ENCODE results near the gene SAFB. TPM values are rescaled to one million over a fixed set of nuclear protein-coding genes. Genes with fewer than 3 reads are reported as not detected.
A peak's percentile ranks its signal among the peaks of the same experiment; 100 is the strongest.

Gene SAFB
- total RNA-seq, 4 donors from 2014 or later = 29.8 to 60.0 (median 56.1) TPM

DNA sequence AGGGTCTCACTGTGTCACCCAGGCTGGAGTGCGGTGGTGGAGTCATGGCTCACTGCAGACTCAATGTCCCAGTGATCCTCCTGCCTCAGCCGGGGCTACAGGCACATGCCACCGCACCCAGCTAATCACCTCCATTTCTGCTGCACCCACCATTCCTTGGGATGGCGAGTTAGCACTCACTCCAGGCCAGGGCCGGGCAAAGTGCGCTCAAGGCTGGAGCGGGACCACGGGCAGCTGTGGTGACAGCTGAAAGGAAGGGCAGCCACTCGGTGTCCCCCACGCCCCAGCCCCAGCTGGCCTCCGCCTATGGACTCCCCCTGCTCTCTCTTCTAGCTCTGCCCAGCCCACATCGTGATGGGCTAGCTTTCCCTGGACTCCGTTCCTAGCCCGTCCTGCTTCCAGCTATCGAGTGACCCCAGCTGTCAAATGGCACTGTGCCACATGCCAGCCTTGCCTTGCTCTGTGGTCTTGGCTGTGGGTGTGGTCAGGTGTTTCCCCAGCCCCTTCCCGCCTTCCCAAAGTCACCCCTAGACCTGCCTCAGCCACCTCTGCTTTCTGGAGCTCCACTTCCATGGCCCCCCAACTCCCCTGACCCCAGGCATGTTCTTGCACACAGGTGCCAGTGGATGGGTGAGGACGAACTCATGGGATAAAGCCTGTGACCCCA lies 53.4 kb downstream of the SAFB start:
- no peak for ATAC-seq
- no peaks in the 10 kb centered on the region for H3K9me3 ChIP-seq
- peak in 1 of 2 donors; percentile 56 for DNase-seq
- in situ Hi-C loops (cut with MboI; ENCODE audit: low sequenced_read_pairs in 4 of 4) (loop anchor here in 1 of 4 donors (10.0 kb wide), 1 partner anchor 51 kb away; the partner anchor contains the start of genes SAFB and SAFB2), intact Hi-C loops (cut with DNase I; ENCODE audit: low total_unique reads) (no loop called here)
- H3K36me3 ChIP-seq = peaks cover 0 to 9% of the 10 kb centered on the region in 2 donors
- TF ChIP-seq POLR2A (IDR thresholded peaks at IDR 0.05) = no peak
- TF ChIP-seq, protein P1, sequence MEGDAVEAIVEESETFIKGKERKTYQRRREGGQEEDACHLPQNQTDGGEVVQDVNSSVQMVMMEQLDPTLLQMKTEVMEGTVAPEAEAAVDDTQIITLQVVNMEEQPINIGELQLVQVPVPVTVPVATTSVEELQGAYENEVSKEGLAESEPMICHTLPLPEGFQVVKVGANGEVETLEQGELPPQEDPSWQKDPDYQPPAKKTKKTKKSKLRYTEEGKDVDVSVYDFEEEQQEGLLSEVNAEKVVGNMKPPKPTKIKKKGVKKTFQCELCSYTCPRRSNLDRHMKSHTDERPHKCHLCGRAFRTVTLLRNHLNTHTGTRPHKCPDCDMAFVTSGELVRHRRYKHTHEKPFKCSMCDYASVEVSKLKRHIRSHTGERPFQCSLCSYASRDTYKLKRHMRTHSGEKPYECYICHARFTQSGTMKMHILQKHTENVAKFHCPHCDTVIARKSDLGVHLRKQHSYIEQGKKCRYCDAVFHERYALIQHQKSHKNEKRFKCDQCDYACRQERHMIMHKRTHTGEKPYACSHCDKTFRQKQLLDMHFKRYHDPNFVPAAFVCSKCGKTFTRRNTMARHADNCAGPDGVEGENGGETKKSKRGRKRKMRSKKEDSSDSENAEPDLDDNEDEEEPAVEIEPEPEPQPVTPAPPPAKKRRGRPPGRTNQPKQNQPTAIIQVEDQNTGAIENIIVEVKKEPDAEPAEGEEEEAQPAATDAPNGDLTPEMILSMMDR (IDR thresholded peaks at IDR 0.05 in 4 of 5, conservative IDR thresholded peaks at IDR 0.05 in 1 of 5) = no peak
- peaks cover 15 to 19% of the 10 kb centered on the region in 2 donors for H3K4me1 ChIP-seq
- H3K4me3 ChIP-seq = no peak overlapping the region
- no peaks in the 10 kb centered on the region for H3K27me3 ChIP-seq
- H3K27ac ChIP-seq = peak overlapping the region in 1 of 4 donors; percentile 10

DNA sequence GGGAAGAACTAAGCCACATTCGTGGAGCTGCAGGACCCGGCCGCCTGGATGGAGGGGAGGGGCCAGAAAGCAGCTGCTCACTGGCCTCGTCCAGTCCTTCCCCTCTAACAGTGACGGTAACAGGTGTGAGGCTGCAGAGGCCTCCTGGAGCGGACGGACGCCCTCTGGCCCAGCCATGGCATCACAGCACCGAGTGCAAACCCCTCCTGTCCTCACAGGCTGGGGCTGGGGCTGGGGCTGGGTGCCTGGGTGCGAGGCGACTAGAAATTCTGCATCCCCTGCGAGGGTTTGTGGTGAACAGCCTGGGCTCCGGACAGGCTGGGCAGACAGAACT lies 53.9 kb downstream of the SAFB start:
- peaks cover 17 to 22% of the 10 kb centered on the region in 2 donors for H3K4me1 ChIP-seq
- ATAC-seq = no peak
- in situ Hi-C loops (cut with MboI; ENCODE audit: low sequenced_read_pairs in 4 of 4) (loop anchor here in 1 of 4 donors (10.0 kb wide), 1 partner anchor 52 kb away; the partner anchor contains the start of genes SAFB and SAFB2), intact Hi-C loops (cut with DNase I; ENCODE audit: low total_unique reads) (no loop called here)
- DNase-seq = peak in 1 of 2 donors; percentile 55
- H3K9me3 ChIP-seq = no peaks in the 10 kb centered on the region
- no peaks in the 10 kb centered on the region for H3K27me3 ChIP-seq
- no peak overlapping the region for H3K4me3 ChIP-seq
- TF ChIP-seq POLR2A (IDR thresholded peaks at IDR 0.05) = no peak
- TF ChIP-seq, protein P1 (IDR thresholded peaks at IDR 0.05 in 4 of 5, conservative IDR thresholded peaks at IDR 0.05 in 1 of 5) = no peak
- H3K27ac ChIP-seq = peak overlapping the region in 1 of 4 donors; percentile 10
- H3K36me3 ChIP-seq = peaks cover 0 to 9% of the 10 kb centered on the region in 2 donors

DNA sequence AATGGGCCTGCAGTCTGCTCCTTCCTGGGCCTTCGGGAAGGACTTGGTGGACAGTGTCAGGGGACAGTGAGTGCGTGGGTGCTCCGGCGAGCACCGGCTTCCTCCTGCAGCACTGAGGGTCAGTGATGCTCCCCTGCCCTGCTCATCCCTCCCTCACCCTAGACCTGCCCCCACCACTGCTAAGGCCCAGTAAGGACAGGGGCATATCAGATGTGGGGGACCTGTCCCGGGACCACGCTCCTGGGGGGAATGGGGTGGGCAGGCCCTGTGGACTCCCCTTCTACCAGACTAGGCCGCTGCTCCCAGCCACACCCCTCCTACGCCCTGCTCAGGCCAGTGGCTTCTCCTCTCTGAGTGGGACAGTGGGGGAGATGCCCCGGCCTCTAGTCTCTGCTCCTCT lies 54.3 kb downstream of the SAFB start:
- Histone ChIP-seq H3K4me1 (peaks cover 17 to 22% of the 10 kb centered on the region in 2 donors), H3K9me3 (no peaks in the 10 kb centered on the region), H3K27ac (peak overlapping the region in 1 of 4 donors; percentile 10), H3K36me3 (peaks cover 0 to 9% of the 10 kb centered on the region in 2 donors), H3K4me3 (no peak overlapping the region), H3K27me3 (no peaks in the 10 kb centered on the region)
- no peak for TF ChIP-seq POLR2A (IDR thresholded peaks at IDR 0.05)
- TF ChIP-seq, protein P1 (IDR thresholded peaks at IDR 0.05 in 4 of 5, conservative IDR thresholded peaks at IDR 0.05 in 1 of 5) = no peak
- DNase-seq = no peak
- in situ Hi-C loops (cut with MboI; ENCODE audit: low sequenced_read_pairs in 4 of 4) = loop anchor here in 1 of 4 donors (10.0 kb wide), 1 partner anchor 52 kb away; the partner anchor contains the start of genes SAFB and SAFB2
- intact Hi-C loops (cut with DNase I; ENCODE audit: low total_unique reads) = no loop called here
- no peak for ATAC-seq

DNA sequence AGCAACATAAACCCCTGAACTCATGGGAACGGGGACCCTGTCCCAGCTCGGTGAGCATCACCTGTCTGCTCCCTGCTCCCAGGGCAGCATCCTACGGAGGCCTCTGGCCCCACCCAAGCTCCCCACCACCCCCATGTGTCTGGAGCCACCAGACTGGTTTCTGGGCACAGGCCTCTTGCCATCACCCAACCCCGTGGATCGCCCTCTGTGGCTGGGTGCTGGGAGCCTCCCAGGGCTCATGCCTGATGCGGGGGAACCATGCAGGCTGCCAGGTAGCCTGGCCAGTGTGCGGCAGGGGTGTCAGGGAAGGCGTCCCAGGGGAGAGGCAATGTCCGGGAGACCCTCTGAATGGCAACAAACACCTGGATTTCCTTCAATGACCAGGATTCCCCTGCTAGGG lies 54.7 kb downstream of the SAFB start:
- ATAC-seq (no peak), DNase-seq (no peak)
- in situ Hi-C loops (cut with MboI; ENCODE audit: low sequenced_read_pairs in 4 of 4) (loop anchor here in 1 of 4 donors (10.0 kb wide), 1 partner anchor 53 kb away; the partner anchor contains the start of genes SAFB and SAFB2), intact Hi-C loops (cut with DNase I; ENCODE audit: low total_unique reads) (no loop called here)
- Histone ChIP-seq H3K4me1 (peaks cover 17 to 22% of the 10 kb centered on the region in 2 donors), H3K27ac (no peak overlapping the region), H3K27me3 (no peaks in the 10 kb centered on the region), H3K9me3 (no peaks in the 10 kb centered on the region), H3K4me3 (no peak overlapping the region), H3K36me3 (peaks cover 0 to 9% of the 10 kb centered on the region in 2 donors)
- no peak for TF ChIP-seq POLR2A (IDR thresholded peaks at IDR 0.05)
- TF ChIP-seq, protein P1 (IDR thresholded peaks at IDR 0.05 in 4 of 5, conservative IDR thresholded peaks at IDR 0.05 in 1 of 5) = no peak
